ENCODE data around the gene SCYGR2. TPM values are rescaled to one million over a fixed set of nuclear protein-coding genes. Genes with fewer than 3 reads are reported as not detected.

The SCYGR2 gene
- total and polyA plus RNA-seq, 2 of the 8 experiments (the other 6 are each of a cell fraction or from before 2014, with no cell fraction given): not detected

DNA sequence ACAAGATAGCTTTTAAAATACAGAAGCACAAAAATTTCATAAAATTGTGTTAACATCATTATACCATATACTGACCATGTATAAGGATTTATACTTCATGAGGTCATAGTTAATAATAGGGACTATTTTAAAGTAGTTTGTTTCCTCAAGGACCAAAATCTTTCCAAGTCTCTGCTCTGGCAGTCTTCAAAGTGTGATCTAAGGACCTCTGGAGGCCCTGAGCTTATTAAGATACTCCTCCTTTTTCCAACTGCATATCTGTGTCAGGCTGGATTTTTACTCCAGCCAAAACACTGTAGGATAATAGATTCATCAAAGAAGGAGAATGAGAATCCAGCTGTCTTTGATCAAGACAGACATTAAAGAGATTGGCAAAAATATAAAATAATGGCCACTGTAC is 1.7 kb upstream of the SCYGR2 start:
- Histone ChIP-seq H2AK5ac (ENCODE audit: low read depth, low read length) (no peak overlapping the region), H3K79me2 (ENCODE audit: control insufficient read depth in 1 of 2, insufficient read depth in 2 of 2, low read length in 2 of 2) (no peaks in the 10 kb centered on the region), H3K27me3 (replicated peaks in 1 of 4; ENCODE audit: control insufficient read depth in 3 of 4, extremely low read depth in 1 of 4, insufficient read depth in 3 of 4, low read length in 3 of 4) (no peaks in the 10 kb centered on the region), H2BK120ac (replicated peaks; ENCODE audit: low read depth, low read length) (no peak overlapping the region), H4K8ac (ENCODE audit: extremely low read depth, insufficient read depth, low read length) (no peak overlapping the region), H3K4me2 (ENCODE audit: insufficient read depth in 1 of 2, low read depth in 2 of 2, low read length in 2 of 2) (no peak overlapping the region), H3K27ac (ENCODE audit: low read depth, low read length) (no peak overlapping the region), H2BK5ac (ENCODE audit: low read depth, low read length) (no peak overlapping the region), H3K9me3 (ENCODE audit: insufficient read depth in 2 of 2, low read depth in 1 of 2, low read length in 1 of 2) (no peaks in the 10 kb centered on the region), H3K18ac (ENCODE audit: extremely low read depth, low read length) (no peak overlapping the region), H3K79me1 (ENCODE audit: low read depth, low read length) (no peaks in the 10 kb centered on the region), H3K4me3 (ENCODE audit: extremely low read depth in 1 of 4, insufficient read depth in 2 of 4, low read depth in 3 of 4, low read length in 4 of 4) (no peak overlapping the region), H3K4me1 (replicated peaks in 1 of 4; ENCODE audit: control insufficient read depth in 3 of 4, insufficient read depth in 4 of 4, low read length in 3 of 4) (peaks cover 0 to 7% (median 0%) of the 10 kb centered on the region in 4 experiments; a peak in 2 of 7 replicates), H4K5ac (ENCODE audit: insufficient read length, low read depth, low read length) (no peak overlapping the region), H4K91ac (replicated peaks; ENCODE audit: insufficient read length, low read length) (no peak overlapping the region), H3K23me2 (ENCODE audit: low read depth, low read length) (no peaks in the 10 kb centered on the region), H3K4ac (replicated peaks; ENCODE audit: insufficient read length, low read depth, low read length) (no peak overlapping the region), H2BK20ac (ENCODE audit: low read length) (no peak overlapping the region), H3K56ac (replicated peaks; ENCODE audit: insufficient read length, low read depth, low read length) (no peak overlapping the region), H3K14ac (ENCODE audit: insufficient read length) (no peak overlapping the region), H2BK15ac (ENCODE audit: low read length) (no peak overlapping the region), H2BK12ac (ENCODE audit: low read depth, low read length) (no peak overlapping the region), H3K23ac (ENCODE audit: insufficient read length) (no peak overlapping the region), H4K20me1 (replicated peaks in 1 of 2; ENCODE audit: control insufficient read depth in 1 of 2, insufficient read depth in 2 of 2, low read length in 2 of 2) (no peaks in the 10 kb centered on the region), H3K9ac (replicated peaks in 1 of 4; ENCODE audit: extremely low read depth in 1 of 4, low read depth in 3 of 4, low read length in 3 of 4) (no peak overlapping the region), H3K36me3 (ENCODE audit: control insufficient read depth in 2 of 4, insufficient read depth in 4 of 4, low read length in 3 of 4) (no peaks in the 10 kb centered on the region), H2AFZ (ENCODE audit: low read length) (no peak overlapping the region)
- ChIA-PET POLR2A (ENCODE audit: partially characterized antibody) (no interaction called here), CTCF (ENCODE audit: partially characterized antibody) (interaction anchor here (0.9 to 1.6 kb wide), 7 partner anchors 13 to 177 kb away, joined by 3 to 5 read pairs (median 3); no protein-coding TSS in a partner anchor)
- DNase-seq (ENCODE audit: low read depth in 1 of 2, low spot score in 2 of 2) (no peak), FAIRE-seq (no peak)
- TF ChIP-seq, protein P1, sequence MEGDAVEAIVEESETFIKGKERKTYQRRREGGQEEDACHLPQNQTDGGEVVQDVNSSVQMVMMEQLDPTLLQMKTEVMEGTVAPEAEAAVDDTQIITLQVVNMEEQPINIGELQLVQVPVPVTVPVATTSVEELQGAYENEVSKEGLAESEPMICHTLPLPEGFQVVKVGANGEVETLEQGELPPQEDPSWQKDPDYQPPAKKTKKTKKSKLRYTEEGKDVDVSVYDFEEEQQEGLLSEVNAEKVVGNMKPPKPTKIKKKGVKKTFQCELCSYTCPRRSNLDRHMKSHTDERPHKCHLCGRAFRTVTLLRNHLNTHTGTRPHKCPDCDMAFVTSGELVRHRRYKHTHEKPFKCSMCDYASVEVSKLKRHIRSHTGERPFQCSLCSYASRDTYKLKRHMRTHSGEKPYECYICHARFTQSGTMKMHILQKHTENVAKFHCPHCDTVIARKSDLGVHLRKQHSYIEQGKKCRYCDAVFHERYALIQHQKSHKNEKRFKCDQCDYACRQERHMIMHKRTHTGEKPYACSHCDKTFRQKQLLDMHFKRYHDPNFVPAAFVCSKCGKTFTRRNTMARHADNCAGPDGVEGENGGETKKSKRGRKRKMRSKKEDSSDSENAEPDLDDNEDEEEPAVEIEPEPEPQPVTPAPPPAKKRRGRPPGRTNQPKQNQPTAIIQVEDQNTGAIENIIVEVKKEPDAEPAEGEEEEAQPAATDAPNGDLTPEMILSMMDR (IDR thresholded peaks at IDR 0.05; ENCODE audit: control extremely low read depth in 1 of 3, insufficient read depth in 1 of 3, low read depth in 1 of 3, low read length in 3 of 3): no peak
- TF ChIP-seq, protein P2, sequence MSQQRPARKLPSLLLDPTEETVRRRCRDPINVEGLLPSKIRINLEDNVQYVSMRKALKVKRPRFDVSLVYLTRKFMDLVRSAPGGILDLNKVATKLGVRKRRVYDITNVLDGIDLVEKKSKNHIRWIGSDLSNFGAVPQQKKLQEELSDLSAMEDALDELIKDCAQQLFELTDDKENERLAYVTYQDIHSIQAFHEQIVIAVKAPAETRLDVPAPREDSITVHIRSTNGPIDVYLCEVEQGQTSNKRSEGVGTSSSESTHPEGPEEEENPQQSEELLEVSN (IDR thresholded peaks at IDR 0.05): no peak
- TF ChIP-seq SIRT6 (IDR thresholded peaks at IDR 0.05; ENCODE audit: low read length) (no peak), EZH2 (IDR thresholded peaks at IDR 0.05; ENCODE audit: low read depth, low read length, severe bottlenecking) (no peak), GTF2F1 (IDR thresholded peaks at IDR 0.05; ENCODE audit: borderline replicate concordance, low read depth, low read length) (no peak), YY1 (IDR thresholded peaks at IDR 0.05; ENCODE audit: low read depth, low read length) (no peak), EP300 (IDR thresholded peaks at IDR 0.05; ENCODE audit: borderline replicate concordance in 1 of 2, low read depth in 2 of 2, low read length in 2 of 2) (no peak), KDM4A (IDR thresholded peaks at IDR 0.05; ENCODE audit: low read depth, low read length, severe bottlenecking) (no peak), TAF1 (IDR thresholded peaks at IDR 0.05; ENCODE audit: low read depth, low read length) (no peak), MAFK (IDR thresholded peaks at IDR 0.05; ENCODE audit: low read depth, low read length) (no peak), TEAD4 (IDR thresholded peaks at IDR 0.05; ENCODE audit: low read depth, low read length) (no peak), CTBP2 (IDR thresholded peaks at IDR 0.05; ENCODE audit: borderline replicate concordance, insufficient read depth, insufficient read length, low read length) (no peak)
